ENCODE results near the gene MTA1. TPM values are rescaled to one million over a fixed set of nuclear protein-coding genes. Genes with fewer than 3 reads are reported as not detected.

The MTA1 gene
- total RNA-seq, 6 donors from 2014 or later, result 64.8 to 315 (median 94.9) TPM

DNA sequence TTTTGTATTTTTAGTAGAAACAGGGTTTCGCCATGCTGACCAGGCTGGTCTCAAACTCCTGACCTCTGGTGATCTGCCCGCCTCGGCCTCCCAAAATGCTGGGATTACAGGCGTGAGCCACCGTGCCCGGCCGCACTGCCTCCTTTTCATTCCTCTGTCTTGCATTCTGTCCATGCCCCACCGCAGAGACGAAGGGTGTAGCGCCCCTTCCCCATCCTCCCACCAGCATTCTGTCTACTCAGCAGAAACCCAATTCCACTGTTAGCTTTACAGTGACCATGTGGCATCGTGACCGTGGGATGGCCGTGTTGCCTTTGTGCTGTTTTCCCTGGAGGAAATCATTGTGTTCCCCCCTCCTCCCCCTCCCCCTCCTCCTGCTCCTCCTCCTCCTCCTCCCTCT is 11.0 kb upstream of the MTA1 start:
- no peaks in the 10 kb centered on the region for H3K9me3 ChIP-seq
- WGBS, 2 donors, result 85 to 94% methylated on average over 13 of the region's 13 CpGs
- no peak for DNase-seq
- no peak overlapping the region for H3K4me3 ChIP-seq
- peaks cover 0 to 12% (median 7%) of the 10 kb centered on the region in 4 donors for H3K27me3 ChIP-seq
- H3K36me3 ChIP-seq, result no peaks in the 10 kb centered on the region
- TF ChIP-seq POLR2A (IDR thresholded peaks at IDR 0.05) (no peak), EP300 (IDR thresholded peaks at IDR 0.05) (no peak), POLR2AphosphoS5 (IDR thresholded peaks at IDR 0.05) (no peak), CTCF (IDR thresholded peaks at IDR 0.05) (no peak)
- H3K4me1 ChIP-seq, result peaks cover 11 to 15% (median 12%) of the 10 kb centered on the region in 4 donors
- no peak overlapping the region for H3K27ac ChIP-seq
- ATAC-seq (ENCODE audit: low FRiP score in 2 of 2), result no peak

- WGBS, 2 donors, result 69 to 79% methylated on average over 3 of the region's 3 CpGs
- Histone ChIP-seq H3K4me1 (peaks cover 11 to 16% (median 12%) of the 10 kb centered on the region in 4 donors), H3K9me3 (no peaks in the 10 kb centered on the region), H3K27ac (no peak overlapping the region), H3K36me3 (no peaks in the 10 kb centered on the region), H3K27me3 (peaks cover 0 to 12% (median 7%) of the 10 kb centered on the region in 4 donors), H3K4me3 (no peak overlapping the region)
- ATAC-seq (ENCODE audit: low FRiP score in 2 of 2) (no peak), DNase-seq (no peak)
- TF ChIP-seq CTCF (IDR thresholded peaks at IDR 0.05) (no peak), POLR2AphosphoS5 (IDR thresholded peaks at IDR 0.05) (no peak), EP300 (IDR thresholded peaks at IDR 0.05) (no peak), POLR2A (IDR thresholded peaks at IDR 0.05) (no peak)
Measured at GRCh38 chr14:105409364-105409763, 10.3 kb upstream of the MTA1 start.

DNA sequence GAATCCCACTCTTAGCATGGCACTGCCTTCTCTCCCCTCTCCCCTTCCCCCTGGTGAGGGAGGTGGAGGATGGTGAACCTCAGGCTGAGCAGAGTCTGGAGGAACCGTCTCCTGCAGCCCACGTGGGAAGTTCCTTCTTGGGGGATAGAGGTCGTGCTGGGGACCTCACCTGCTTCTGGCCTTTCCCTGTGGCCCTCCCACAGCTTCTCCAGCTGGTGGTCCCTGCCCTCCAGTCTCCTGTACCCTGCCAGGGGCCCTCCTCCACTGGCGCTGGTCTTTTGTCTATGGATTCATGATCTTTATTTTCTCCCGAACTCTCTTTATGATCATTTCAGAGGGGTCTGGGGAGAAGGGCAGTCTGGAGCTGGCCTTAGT is 9.0 kb upstream of the MTA1 start:
- no peak overlapping the region for H3K27ac ChIP-seq

DNA sequence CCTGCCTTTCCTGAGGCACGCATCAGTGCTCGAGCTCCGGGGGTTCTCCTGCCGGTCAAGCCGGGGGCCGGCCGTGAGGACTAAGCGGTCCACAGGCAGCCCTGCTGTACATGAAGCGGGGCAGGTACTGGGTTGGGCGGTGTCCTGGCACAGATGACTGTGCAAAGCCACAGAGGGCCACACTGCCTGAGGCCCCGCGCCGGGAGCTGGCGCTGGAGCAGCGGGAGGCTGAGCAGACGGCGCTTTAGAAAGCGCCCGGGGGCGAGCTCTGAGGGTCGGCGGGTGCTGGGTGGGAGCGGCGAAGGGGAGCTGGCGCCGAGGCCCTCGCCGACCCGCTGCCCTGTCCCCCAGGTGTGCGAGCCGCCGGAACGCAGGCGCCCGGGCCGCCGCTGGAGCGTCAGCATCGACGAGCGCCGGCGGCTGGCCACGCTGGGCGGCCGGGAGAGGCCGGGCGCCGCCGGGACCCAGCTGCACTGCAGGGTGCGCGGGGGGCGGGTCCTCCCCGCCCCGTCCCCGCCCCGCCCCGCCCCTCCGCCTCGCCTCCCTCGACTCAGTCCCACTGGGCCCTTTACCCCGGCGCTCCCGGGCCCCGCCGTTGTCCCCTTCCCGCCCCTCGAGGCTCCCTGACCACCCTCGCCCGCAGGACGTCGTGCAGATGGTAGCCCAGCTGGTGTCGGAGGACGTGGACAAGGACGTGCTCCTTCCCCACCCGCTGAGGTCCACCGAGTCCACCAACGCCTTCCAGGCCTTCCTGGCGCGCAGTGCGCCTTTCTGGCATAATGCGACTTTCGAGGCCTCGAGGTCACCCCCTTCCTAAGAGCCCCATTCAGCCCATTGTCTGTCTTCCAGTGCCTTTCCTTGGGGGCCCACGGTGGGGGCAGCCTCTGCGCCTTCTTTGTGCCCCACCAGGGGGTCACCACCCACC is 8.3 kb upstream of the MTA1 start:
- Histone ChIP-seq H3K4me3 (peak overlapping the region in 3 of 4 donors; percentile 32 to 46 (median 44)), H3K27me3 (peaks cover 0 to 12% (median 7%) of the 10 kb centered on the region in 4 donors), H3K27ac (no peak overlapping the region), H3K9me3 (no peaks in the 10 kb centered on the region), H3K36me3 (no peaks in the 10 kb centered on the region), H3K4me1 (peaks cover 14 to 29% (median 18%) of the 10 kb centered on the region in 4 donors)
- TF ChIP-seq CTCF (IDR thresholded peaks at IDR 0.05) (no peak), POLR2AphosphoS5 (IDR thresholded peaks at IDR 0.05) (no peak), EP300 (IDR thresholded peaks at IDR 0.05) (no peak), POLR2A (IDR thresholded peaks at IDR 0.05) (no peak)
- peak in 1 of 2 donors; percentile 74 for ATAC-seq (ENCODE audit: low FRiP score in 2 of 2)
- 17 to 26% methylated on average over 28 to 47 of the region's 86 CpGs for WGBS, 2 donors
- DNase-seq, result peak; percentile 43 to 91

More for the DNA sequence above, 9.0 kb upstream of the MTA1 start:
- peak overlapping the region in 2 of 4 donors; percentile 44 to 46 for H3K4me3 ChIP-seq
- no peaks in the 10 kb centered on the region for H3K36me3 ChIP-seq
- WGBS, 2 donors, result 33 to 47% methylated on average over 5 of the region's 5 CpGs
- DNase-seq, result no peak
- no peak for ATAC-seq (ENCODE audit: low FRiP score in 2 of 2)
- TF ChIP-seq POLR2AphosphoS5 (IDR thresholded peaks at IDR 0.05) (no peak), POLR2A (IDR thresholded peaks at IDR 0.05) (no peak), EP300 (IDR thresholded peaks at IDR 0.05) (no peak), CTCF (IDR thresholded peaks at IDR 0.05) (no peak)
- H3K27me3 ChIP-seq, result peaks cover 0 to 12% (median 7%) of the 10 kb centered on the region in 4 donors
- no peaks in the 10 kb centered on the region for H3K9me3 ChIP-seq
- peaks cover 14 to 29% (median 18%) of the 10 kb centered on the region in 4 donors for H3K4me1 ChIP-seq

Measured in upper lobe of left lung (tissue), 6 donors.